Stomach (tissue), 9 donors: ENCODE results near the gene FADS3. TPM values are rescaled to one million over a fixed set of nuclear protein-coding genes. Genes with fewer than 3 reads are reported as not detected.

Source experiments
- DNase-seq, 2 donors: peaks; one replicate each; pipeline versions ENCODE4 v3.0.0 to v3.0.0-alpha.2; 2013 to 2019
- H3K27ac ChIP-seq, 5 donors: fragments of 200-600 bp in 4 of 5; sonication (generic) in 4 of 5; one replicate each; pipeline ENCODE4 v1.5.1; 2013 to 2019; ENCODE audit warnings: mild to moderate bottlenecking in 1 of 5, moderate library complexity in 1 of 5
- H3K27me3 ChIP-seq, 3 donors: fragments of 200-600 bp; sonication (generic); one replicate each; pipeline ENCODE4 v1.5.1; 2017 to 2019; ENCODE audit warnings: mixed run types in 1 of 3
- H3K36me3 ChIP-seq, 4 donors: fragments of 200-600 bp; sonication (generic); 1 replicate in 3 of 4; 2 replicates in 1 of 4; pipeline ENCODE4 v1.5.1; 2016 to 2019
- H3K4me1 ChIP-seq, 4 donors: fragments of 200-600 bp; sonication (generic); one replicate each; pipeline ENCODE4 v1.5.1; 2016 to 2019
- H3K4me3 ChIP-seq, 4 donors: fragments of 200-600 bp; sonication (generic) in 3 of 4; one replicate each; pipeline ENCODE4 v1.5.1; 2016 to 2019; ENCODE audit warnings: mild to moderate bottlenecking in 1 of 4
- H3K9me3 ChIP-seq, 4 donors: fragments of 200-600 bp; sonication (generic); one replicate each; pipeline ENCODE4 v1.5.1; 2016 to 2019
- EP300 ChIP-seq: sonication (generic); formaldehyde crosslinking; IDR thresholded peaks from one replicate; pipeline ENCODE4 v1.6.1; 2017; ENCODE audit warnings: antibody characterized with exemption
- POLR2A ChIP-seq, 4 donors: fragments of 450-650 bp; IDR thresholded peaks; one replicate each; pipeline ENCODE4 v1.6.1; 2016; ENCODE audit warnings: antibody characterized with exemption in 4 of 4, control low read depth in 2 of 4, mild to moderate bottlenecking in 1 of 4, moderate library complexity in 1 of 4
- POLR2AphosphoS5 ChIP-seq, 3 donors: sonication (generic); formaldehyde crosslinking; IDR thresholded peaks; one replicate each; pipeline ENCODE4 v1.6.1; 2016; ENCODE audit warnings: antibody characterized with exemption in 3 of 3
- WGBS, 5 donors: extraction: QIAGEN DNeasy Blood & Tissue Kit in 3 of 5; methylation state at CpG; one replicate each; pipeline versions ENCODE4 v1.1.5 to v1.1.7; 2013 to 2018; 5-methylcytosine and 5-hydroxymethylcytosine counted together
- intact Hi-C: fragments of 100-400 bp; cut with DNase I; formaldehyde crosslinking; loops from one replicate; pipeline ENCODE4 v1.15.1; 2023; ENCODE audit warnings: low total_unique reads
- polyA plus RNA-seq, 3 donors: library from polyadenylated mRNA; stranded (reverse); fragments of 200-250 nt; gene quantifications; one replicate each; pipeline ENCODE4 v1.2.3, GENCODE V29; 2013
- total RNA-seq, 5 donors: library from RNA; depleted of rRNA; stranded (reverse); fragments of >200 nt; gene quantifications; one replicate each; pipeline versions ENCODE4 v1.1.0 to v1.2.3, GENCODE V29; 2014 to 2016
- TF ChIP-seq, protein P1 (sequence below), 7 experiments: fragments of 450-650 bp in 4 of 7; fragments of 200-600 bp in 3 of 7; sonication (generic) in 3 of 7; IDR thresholded peaks; one replicate each; pipeline ENCODE4 v1.5.1; 2016 to 2019; ENCODE audit warnings: antibody characterized with exemption in 7 of 7, control low read depth in 2 of 7, mild to moderate bottlenecking in 1 of 7
- donor health status: healthy with polysubstance abuse.
- donor health status: Bipolar disorder and iron deficiency.
- donor health status: healthy.

FADS3 gene
- total and polyA plus RNA-seq, 8 donors = 2.6 to 140 (median 17.5) TPM

DNA sequence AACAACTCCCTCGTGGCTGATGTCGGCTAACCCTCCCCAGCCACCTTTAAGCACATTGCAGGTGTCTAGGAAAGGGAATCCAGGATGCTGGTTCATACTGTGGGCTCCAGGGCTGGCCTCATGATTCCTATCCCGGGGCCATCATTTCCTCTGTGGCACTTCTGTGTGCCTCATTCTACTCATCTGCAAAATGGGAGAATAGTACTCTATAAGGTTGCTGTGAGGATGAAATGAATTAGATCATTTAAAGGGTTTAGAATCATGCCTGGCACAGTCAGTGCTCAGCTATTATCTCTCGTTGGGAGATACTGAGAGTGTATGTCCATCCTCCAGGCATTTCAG lies 4.3 kb upstream of the FADS3 start:
- Histone ChIP-seq H3K27ac (no peak overlapping the region), H3K27me3 (no peaks in the 10 kb centered on the region), H3K4me3 (no peak overlapping the region), H3K36me3 (peaks cover 0 to 13% (median 7%) of the 10 kb centered on the region in 4 donors), H3K4me1 (peaks cover 6 to 31% (median 15%) of the 10 kb centered on the region in 4 donors), H3K9me3 (no peaks in the 10 kb centered on the region)
- TF ChIP-seq POLR2A (IDR thresholded peaks at IDR 0.05) = no peak
- DNase-seq = no peak
- intact Hi-C loops = loop anchor here (10.0 kb wide), 1 partner anchor 91 kb away; no protein-coding TSS in a partner anchor
- WGBS, 5 donors = 67 to 72% (median 71%) methylated on average over 3 to 4 of the region's 4 CpGs

DNA sequence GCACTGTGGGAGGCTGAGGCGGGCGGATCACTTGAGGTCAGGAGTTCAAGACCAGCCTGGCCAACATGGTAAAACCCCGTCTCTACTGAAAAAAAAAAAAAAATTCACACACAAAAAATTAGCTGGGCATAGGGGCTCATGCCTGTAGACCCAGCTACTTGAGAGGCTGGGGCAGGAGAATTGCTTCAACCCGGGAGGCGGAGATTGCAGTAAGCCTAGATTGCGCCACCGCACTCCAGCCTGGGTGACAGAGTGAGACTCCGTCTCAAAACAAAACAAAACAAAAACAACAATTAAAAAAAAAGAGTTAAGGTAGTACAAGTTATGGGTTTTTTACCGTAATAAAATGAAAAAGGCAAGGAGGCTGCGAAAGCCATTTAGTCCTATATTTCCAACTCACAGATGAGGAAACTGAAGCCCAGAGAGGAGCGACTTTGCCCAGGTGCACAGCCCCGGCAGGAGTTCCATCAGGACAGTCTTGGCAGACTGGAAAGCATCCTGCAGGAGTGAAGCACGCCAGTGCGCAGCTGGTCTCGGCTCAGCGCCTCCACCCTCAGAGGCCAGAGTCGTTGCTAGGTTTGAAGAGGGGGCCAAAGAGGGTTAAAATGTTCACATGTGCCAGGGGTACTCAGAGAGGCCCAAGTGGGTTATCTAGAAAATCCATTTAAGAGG lies 3.8 kb upstream of the FADS3 start:
- H3K9me3 ChIP-seq = no peaks in the 10 kb centered on the region
- no peak for DNase-seq
- WGBS, 5 donors = 79 to 84% (median 81%) methylated on average over 17 of the region's 17 CpGs
- no peaks in the 10 kb centered on the region for H3K27me3 ChIP-seq
- intact Hi-C loops = loop anchor here (10.0 kb wide), 1 partner anchor 90 kb away; no protein-coding TSS in a partner anchor
- peaks cover 11 to 36% (median 21%) of the 10 kb centered on the region in 4 donors for H3K4me1 ChIP-seq
- peaks cover 0 to 13% (median 4%) of the 10 kb centered on the region in 4 donors for H3K36me3 ChIP-seq
- no peak overlapping the region for H3K4me3 ChIP-seq
- peak overlapping the region in 2 of 5 donors; percentile 5 to 24 for H3K27ac ChIP-seq
- no peak for TF ChIP-seq POLR2A (IDR thresholded peaks at IDR 0.05)
- TF ChIP-seq, protein P1, sequence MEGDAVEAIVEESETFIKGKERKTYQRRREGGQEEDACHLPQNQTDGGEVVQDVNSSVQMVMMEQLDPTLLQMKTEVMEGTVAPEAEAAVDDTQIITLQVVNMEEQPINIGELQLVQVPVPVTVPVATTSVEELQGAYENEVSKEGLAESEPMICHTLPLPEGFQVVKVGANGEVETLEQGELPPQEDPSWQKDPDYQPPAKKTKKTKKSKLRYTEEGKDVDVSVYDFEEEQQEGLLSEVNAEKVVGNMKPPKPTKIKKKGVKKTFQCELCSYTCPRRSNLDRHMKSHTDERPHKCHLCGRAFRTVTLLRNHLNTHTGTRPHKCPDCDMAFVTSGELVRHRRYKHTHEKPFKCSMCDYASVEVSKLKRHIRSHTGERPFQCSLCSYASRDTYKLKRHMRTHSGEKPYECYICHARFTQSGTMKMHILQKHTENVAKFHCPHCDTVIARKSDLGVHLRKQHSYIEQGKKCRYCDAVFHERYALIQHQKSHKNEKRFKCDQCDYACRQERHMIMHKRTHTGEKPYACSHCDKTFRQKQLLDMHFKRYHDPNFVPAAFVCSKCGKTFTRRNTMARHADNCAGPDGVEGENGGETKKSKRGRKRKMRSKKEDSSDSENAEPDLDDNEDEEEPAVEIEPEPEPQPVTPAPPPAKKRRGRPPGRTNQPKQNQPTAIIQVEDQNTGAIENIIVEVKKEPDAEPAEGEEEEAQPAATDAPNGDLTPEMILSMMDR (IDR thresholded peaks at IDR 0.05) = no peak
- no peak for TF ChIP-seq EP300
- TF ChIP-seq POLR2AphosphoS5 (IDR thresholded peaks at IDR 0.05) = no peak

DNA sequence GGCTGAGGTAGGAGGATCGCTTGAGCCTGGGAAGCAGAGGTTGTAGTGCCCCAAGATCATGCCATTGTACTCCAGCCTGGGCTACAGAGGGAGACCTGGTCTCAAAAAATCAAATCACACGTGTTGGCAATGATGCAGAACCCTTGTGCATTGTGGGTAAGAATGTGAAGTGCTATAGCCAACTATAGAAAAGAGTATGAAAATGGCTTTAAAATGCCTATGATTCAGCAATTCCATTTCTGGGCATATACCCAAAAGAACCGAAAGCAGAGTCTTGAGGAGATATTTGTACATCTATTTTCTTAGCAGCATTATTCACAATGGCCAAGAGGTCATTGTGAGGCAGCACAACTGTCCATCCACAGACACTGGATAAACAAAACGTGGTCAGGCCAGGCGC lies 2.6 kb upstream of the FADS3 start:
- Histone ChIP-seq H3K27ac (peak overlapping the region in 4 of 5 donors; percentile 5 to 86 (median 28)), H3K36me3 (peaks cover 0 to 13% (median 2%) of the 10 kb centered on the region in 4 donors), H3K27me3 (no peaks in the 10 kb centered on the region), H3K9me3 (no peaks in the 10 kb centered on the region), H3K4me1 (peaks cover 15 to 39% (median 22%) of the 10 kb centered on the region in 4 donors), H3K4me3 (no peak overlapping the region)
- DNase-seq = peak in 1 of 2 donors; percentile 71
- 51 to 61% (median 56%) methylated on average over 5 of the region's 5 CpGs for WGBS, 5 donors
- intact Hi-C loops = loop anchor here (10.0 kb wide), 1 partner anchor 89 kb away; no protein-coding TSS in a partner anchor
- TF ChIP-seq POLR2A (IDR thresholded peaks at IDR 0.05) (no peak), EP300 (no peak), POLR2AphosphoS5 (IDR thresholded peaks at IDR 0.05) (no peak)
- TF ChIP-seq, protein P1 (IDR thresholded peaks at IDR 0.05) = no peak

DNA sequence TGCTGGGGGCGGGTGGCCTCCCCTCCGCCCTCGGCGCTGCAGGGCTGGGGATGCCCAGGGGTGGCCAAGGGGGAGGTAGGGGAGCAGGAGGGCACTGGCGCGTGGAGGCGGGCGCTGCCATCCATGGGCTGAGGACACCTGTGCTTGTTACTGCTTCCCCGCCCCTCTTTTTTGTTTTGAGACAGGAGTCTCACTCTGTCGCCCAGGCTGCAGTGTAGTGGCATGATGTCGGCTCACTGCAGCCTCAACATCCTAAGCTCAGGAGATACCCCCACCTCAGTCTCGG lies 683 bp upstream of the FADS3 start:
- intact Hi-C loops = loop anchor here (10.0 kb wide), 1 partner anchor 87 kb away; no protein-coding TSS in a partner anchor
- peak overlapping the region; percentile 71 to 91 (median 82) for H3K4me3 ChIP-seq
- WGBS, 5 donors = 8 to 20% (median 13%) methylated on average over 9 to 12 of the region's 12 CpGs
- no peaks in the 10 kb centered on the region for H3K27me3 ChIP-seq
- TF ChIP-seq POLR2A (IDR thresholded peaks at IDR 0.05) (no peak), POLR2AphosphoS5 (IDR thresholded peaks at IDR 0.05) (no peak), EP300 (no peak)
- TF ChIP-seq, protein P1 (IDR thresholded peaks at IDR 0.05) = no peak
- peaks cover 15 to 38% (median 32%) of the 10 kb centered on the region in 4 donors for H3K4me1 ChIP-seq
- H3K9me3 ChIP-seq = no peaks in the 10 kb centered on the region
- peaks cover 0 to 5% (median 0%) of the 10 kb centered on the region in 4 donors for H3K36me3 ChIP-seq
- H3K27ac ChIP-seq = peak overlapping the region; percentile 69 to 93 (median 86)
- no peak for DNase-seq
